ENCODE results near the gene SLC2A13.

GRCh38 chr12:39892146-39892545 is 213.7 kb downstream of the SLC2A13 start:
- no peak for TF ChIP-seq CTCF (IDR thresholded peaks at IDR 0.05)
- no peak for TF ChIP-seq POLR2A (IDR thresholded peaks at IDR 0.05)
